ENCODE data around the gene SCN8A.

GRCh38 chr12:51814311-51815088 lies 223.5 kb downstream of the SCN8A start:
- TF ChIP-seq CTCF (IDR thresholded peaks at IDR 0.05), result peak; percentile 27 to 67 (median 37)
- no peak for TF ChIP-seq POLR2A (IDR thresholded peaks at IDR 0.05)

Data from testis (tissue), 2 donors.